Measurements from ENCODE around the gene KNSTRN. TPM values are rescaled to one million over a fixed set of nuclear protein-coding genes. Genes with fewer than 3 reads are reported as not detected.

KNSTRN gene
- total RNA-seq, 1 experiment from 2014 or later, result 58.7 TPM

GRCh38 chr15:40428185-40428584 is 45.7 kb downstream of the KNSTRN start:
- DNase-seq (ENCODE audit: low spot score), result no peak

GRCh38 chr15:40429068-40429710 is 46.7 kb downstream of the KNSTRN start:
- DNase-seq (ENCODE audit: low spot score), result no peak

GRCh38 chr15:40430271-40430805 is 47.8 kb downstream of the KNSTRN start:
- DNase-seq (ENCODE audit: low spot score), result peak; percentile 78

- no peak for DNase-seq (ENCODE audit: low spot score)
Measured at GRCh38 chr15:40435023-40435709, 52.6 kb downstream of the KNSTRN start.

GRCh38 chr15:40435710-40436089 is 53.2 kb downstream of the KNSTRN start:
- DNase-seq (ENCODE audit: low spot score), result no peak

- DNase-seq (ENCODE audit: low spot score), result no peak
Measured at GRCh38 chr15:40436116-40436891, 53.8 kb downstream of the KNSTRN start.

- DNase-seq (ENCODE audit: low spot score), result no peak
Measured at GRCh38 chr15:40436892-40437751, 54.6 kb downstream of the KNSTRN start.

GRCh38 chr15:40437752-40438687 is 55.5 kb downstream of the KNSTRN start:
- DNase-seq (ENCODE audit: low spot score), result peak; percentile 41

GRCh38 chr15:40438712-40439111 is 56.2 kb downstream of the KNSTRN start:
- DNase-seq (ENCODE audit: low spot score), result no peak

GRCh38 chr15:40439461-40439959 is 57.0 kb downstream of the KNSTRN start:
- peak; percentile 47 for DNase-seq (ENCODE audit: low spot score)

- peak; percentile 68 for DNase-seq (ENCODE audit: low spot score)
Measured at GRCh38 chr15:40439960-40440742, 57.6 kb downstream of the KNSTRN start.

- DNase-seq (ENCODE audit: low spot score), result peak; percentile 95
Measured at GRCh38 chr15:40440743-40441564, 58.4 kb downstream of the KNSTRN start, which contains the start of gene BAHD1. TSS of gene BAHD1 (plus strand) at chr15:40440953. CDS start at chr15:40458465, 17,512 bp downstream.

- no peak for DNase-seq (ENCODE audit: low spot score)
Measured at GRCh38 chr15:40441565-40442531, 59.3 kb downstream of the KNSTRN start.

GRCh38 chr15:40443255-40443654 is 60.7 kb downstream of the KNSTRN start:
- DNase-seq (ENCODE audit: low spot score), result no peak

- DNase-seq (ENCODE audit: low spot score), result no peak
Measured at GRCh38 chr15:40443846-40444245, 61.3 kb downstream of the KNSTRN start.
